ENCODE data around the gene TSHZ2. TPM values are rescaled to one million over a fixed set of nuclear protein-coding genes. Genes with fewer than 3 reads are reported as not detected.

The TSHZ2 gene
- polyA plus RNA-seq, 1 donor from 2014 or later: 4.6 TPM

DNA sequence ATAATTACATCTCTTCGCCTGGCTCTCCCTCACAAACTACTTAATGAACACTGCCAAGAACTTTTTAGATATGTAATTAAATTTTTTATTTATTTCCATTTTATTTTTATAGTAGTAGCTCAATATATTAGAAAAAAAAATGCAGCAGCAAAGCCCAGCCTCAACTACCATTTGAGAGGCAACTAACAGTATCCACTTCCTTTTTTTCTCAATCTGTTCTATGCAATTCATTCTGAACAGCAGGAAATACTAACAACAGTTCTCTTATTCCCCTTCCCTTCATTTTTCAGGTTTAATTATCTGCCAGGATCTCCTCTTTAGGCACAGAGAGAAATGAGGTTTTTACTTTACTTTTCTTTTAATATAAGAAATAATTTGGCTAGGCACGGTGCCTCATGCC, 508.8 kb downstream of the TSHZ2 start:
- Histone ChIP-seq H3K36me3 (ENCODE audit: insufficient read depth, low read length) (no peaks in the 10 kb centered on the region), H3K9ac (ENCODE audit: low read length) (no peak overlapping the region), H3K9me2 (ENCODE audit: insufficient read depth, low read length) (no peaks in the 10 kb centered on the region), H3F3A (ENCODE audit: insufficient read depth, low read length, poor library complexity, severe bottlenecking) (no peaks in the 10 kb centered on the region), H3K4me2 (ENCODE audit: low read length) (no peak overlapping the region), H3K27me3 (ENCODE audit: insufficient read depth, low read depth, low read length) (no peaks in the 10 kb centered on the region), H4K20me1 (ENCODE audit: insufficient read depth) (no peaks in the 10 kb centered on the region), H3K9me3 (ENCODE audit: low read length) (no peaks in the 10 kb centered on the region), H3K4me3 (ENCODE audit: low read length) (no peak overlapping the region), H2AFZ (ENCODE audit: low read depth, low read length) (no peak overlapping the region), H3K27ac (ENCODE audit: low read length) (no peak overlapping the region), H3K79me2 (replicated peaks; ENCODE audit: insufficient read depth, low read length) (no peaks in the 10 kb centered on the region)
- TF ChIP-seq SMC3 (conservative IDR thresholded peaks at IDR 0.05; ENCODE audit: poor library complexity): no peak
- no peak for TF ChIP-seq TAF1 (IDR thresholded peaks at IDR 0.05; ENCODE audit: low read depth)
- TF ChIP-seq, protein P1, sequence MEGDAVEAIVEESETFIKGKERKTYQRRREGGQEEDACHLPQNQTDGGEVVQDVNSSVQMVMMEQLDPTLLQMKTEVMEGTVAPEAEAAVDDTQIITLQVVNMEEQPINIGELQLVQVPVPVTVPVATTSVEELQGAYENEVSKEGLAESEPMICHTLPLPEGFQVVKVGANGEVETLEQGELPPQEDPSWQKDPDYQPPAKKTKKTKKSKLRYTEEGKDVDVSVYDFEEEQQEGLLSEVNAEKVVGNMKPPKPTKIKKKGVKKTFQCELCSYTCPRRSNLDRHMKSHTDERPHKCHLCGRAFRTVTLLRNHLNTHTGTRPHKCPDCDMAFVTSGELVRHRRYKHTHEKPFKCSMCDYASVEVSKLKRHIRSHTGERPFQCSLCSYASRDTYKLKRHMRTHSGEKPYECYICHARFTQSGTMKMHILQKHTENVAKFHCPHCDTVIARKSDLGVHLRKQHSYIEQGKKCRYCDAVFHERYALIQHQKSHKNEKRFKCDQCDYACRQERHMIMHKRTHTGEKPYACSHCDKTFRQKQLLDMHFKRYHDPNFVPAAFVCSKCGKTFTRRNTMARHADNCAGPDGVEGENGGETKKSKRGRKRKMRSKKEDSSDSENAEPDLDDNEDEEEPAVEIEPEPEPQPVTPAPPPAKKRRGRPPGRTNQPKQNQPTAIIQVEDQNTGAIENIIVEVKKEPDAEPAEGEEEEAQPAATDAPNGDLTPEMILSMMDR (IDR thresholded peaks at IDR 0.05; ENCODE audit: poor library complexity, severe bottlenecking): no peak
- TF ChIP-seq POLR2AphosphoS5 (IDR thresholded peaks at IDR 0.05): no peak
- TF ChIP-seq, protein P2, sequence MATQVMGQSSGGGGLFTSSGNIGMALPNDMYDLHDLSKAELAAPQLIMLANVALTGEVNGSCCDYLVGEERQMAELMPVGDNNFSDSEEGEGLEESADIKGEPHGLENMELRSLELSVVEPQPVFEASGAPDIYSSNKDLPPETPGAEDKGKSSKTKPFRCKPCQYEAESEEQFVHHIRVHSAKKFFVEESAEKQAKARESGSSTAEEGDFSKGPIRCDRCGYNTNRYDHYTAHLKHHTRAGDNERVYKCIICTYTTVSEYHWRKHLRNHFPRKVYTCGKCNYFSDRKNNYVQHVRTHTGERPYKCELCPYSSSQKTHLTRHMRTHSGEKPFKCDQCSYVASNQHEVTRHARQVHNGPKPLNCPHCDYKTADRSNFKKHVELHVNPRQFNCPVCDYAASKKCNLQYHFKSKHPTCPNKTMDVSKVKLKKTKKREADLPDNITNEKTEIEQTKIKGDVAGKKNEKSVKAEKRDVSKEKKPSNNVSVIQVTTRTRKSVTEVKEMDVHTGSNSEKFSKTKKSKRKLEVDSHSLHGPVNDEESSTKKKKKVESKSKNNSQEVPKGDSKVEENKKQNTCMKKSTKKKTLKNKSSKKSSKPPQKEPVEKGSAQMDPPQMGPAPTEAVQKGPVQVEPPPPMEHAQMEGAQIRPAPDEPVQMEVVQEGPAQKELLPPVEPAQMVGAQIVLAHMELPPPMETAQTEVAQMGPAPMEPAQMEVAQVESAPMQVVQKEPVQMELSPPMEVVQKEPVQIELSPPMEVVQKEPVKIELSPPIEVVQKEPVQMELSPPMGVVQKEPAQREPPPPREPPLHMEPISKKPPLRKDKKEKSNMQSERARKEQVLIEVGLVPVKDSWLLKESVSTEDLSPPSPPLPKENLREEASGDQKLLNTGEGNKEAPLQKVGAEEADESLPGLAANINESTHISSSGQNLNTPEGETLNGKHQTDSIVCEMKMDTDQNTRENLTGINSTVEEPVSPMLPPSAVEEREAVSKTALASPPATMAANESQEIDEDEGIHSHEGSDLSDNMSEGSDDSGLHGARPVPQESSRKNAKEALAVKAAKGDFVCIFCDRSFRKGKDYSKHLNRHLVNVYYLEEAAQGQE (IDR thresholded peaks at IDR 0.05; ENCODE audit: borderline replicate concordance): no peak
- TF ChIP-seq EZH2 (IDR thresholded peaks at IDR 0.05; ENCODE audit: borderline replicate concordance, insufficient read depth, low read length, poor library complexity, severe bottlenecking): no peak
- TF ChIP-seq MXI1 (conservative IDR thresholded peaks at IDR 0.05; ENCODE audit: poor library complexity, severe bottlenecking): no peak
- no peak for TF ChIP-seq RAD21 (conservative IDR thresholded peaks at IDR 0.05)
- no peak for TF ChIP-seq EP300 (conservative IDR thresholded peaks at IDR 0.05; ENCODE audit: poor library complexity, severe bottlenecking)

DNA sequence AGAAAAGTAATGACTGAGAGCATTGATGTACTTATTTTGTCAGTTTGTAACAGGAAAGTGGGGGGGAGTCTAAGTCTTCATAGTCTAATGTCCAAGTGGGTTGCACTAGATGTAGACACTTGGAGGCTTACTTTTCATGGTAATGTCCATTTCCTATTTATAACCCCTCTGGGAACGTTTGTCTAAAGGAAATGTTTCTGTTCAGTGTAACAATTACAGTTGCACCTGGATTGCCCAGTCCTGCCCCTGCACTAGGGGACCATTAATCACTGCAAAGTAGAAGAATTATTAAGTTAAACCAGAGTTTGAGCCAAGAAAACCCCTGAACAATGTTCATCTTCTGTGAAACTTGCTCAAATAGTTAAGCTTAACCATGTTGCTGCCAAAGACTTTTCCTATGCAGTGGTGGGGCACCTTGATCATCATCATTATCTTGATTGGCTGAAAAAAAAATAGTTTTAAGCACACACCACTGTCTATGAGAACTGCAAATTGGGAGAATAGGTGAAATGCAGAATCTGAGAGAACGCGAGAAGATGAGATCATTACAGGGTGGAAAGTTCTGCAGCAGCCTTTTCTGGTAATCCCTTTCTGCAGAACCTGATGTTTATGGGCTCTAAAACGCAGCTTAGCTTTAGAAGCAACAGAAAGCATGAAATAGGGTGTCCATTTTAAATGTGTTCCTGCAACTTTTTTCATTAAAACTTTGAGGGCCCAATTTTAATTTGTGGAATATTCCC, 515.5 kb downstream of the TSHZ2 start:
- no peaks in the 10 kb centered on the region for H4K20me1 ChIP-seq (ENCODE audit: insufficient read depth)
- no peak overlapping the region for H3K9ac ChIP-seq (ENCODE audit: low read length)
- no peak overlapping the region for H3K27ac ChIP-seq (ENCODE audit: low read length)
- no peaks in the 10 kb centered on the region for H3K79me2 ChIP-seq (replicated peaks; ENCODE audit: insufficient read depth, low read length)
- H3K27me3 ChIP-seq (ENCODE audit: insufficient read depth, low read depth, low read length): no peaks in the 10 kb centered on the region
- H3F3A ChIP-seq (ENCODE audit: insufficient read depth, low read length, poor library complexity, severe bottlenecking): no peaks in the 10 kb centered on the region
- no peaks in the 10 kb centered on the region for H3K9me2 ChIP-seq (ENCODE audit: insufficient read depth, low read length)
- no peaks in the 10 kb centered on the region for H3K9me3 ChIP-seq (ENCODE audit: low read length)
- H3K36me3 ChIP-seq (ENCODE audit: insufficient read depth, low read length): no peaks in the 10 kb centered on the region
- H3K4me2 ChIP-seq (ENCODE audit: low read length): no peak overlapping the region
- no peak overlapping the region for H3K4me3 ChIP-seq (ENCODE audit: low read length)
- TF ChIP-seq MXI1 (conservative IDR thresholded peaks at IDR 0.05; ENCODE audit: poor library complexity, severe bottlenecking): no peak
- no peak for TF ChIP-seq SMC3 (conservative IDR thresholded peaks at IDR 0.05; ENCODE audit: poor library complexity)
- no peak for TF ChIP-seq EZH2 (IDR thresholded peaks at IDR 0.05; ENCODE audit: borderline replicate concordance, insufficient read depth, low read length, poor library complexity, severe bottlenecking)
- TF ChIP-seq, protein P2 (IDR thresholded peaks at IDR 0.05; ENCODE audit: borderline replicate concordance): no peak
- no peak for TF ChIP-seq RAD21 (conservative IDR thresholded peaks at IDR 0.05)
- TF ChIP-seq EP300 (conservative IDR thresholded peaks at IDR 0.05; ENCODE audit: poor library complexity, severe bottlenecking): no peak
- TF ChIP-seq, protein P1 (IDR thresholded peaks at IDR 0.05; ENCODE audit: poor library complexity, severe bottlenecking): no peak
- TF ChIP-seq TAF1 (IDR thresholded peaks at IDR 0.05; ENCODE audit: low read depth): no peak
- no peak for TF ChIP-seq POLR2AphosphoS5 (IDR thresholded peaks at IDR 0.05)
- no peak overlapping the region for H2AFZ ChIP-seq (ENCODE audit: low read depth, low read length)
